SK-N-MC (cell line): ENCODE data around the gene TCF12.
A peak's percentile ranks its signal among the peaks of the same experiment; 100 is the strongest.
"Not testable (repeated sequence)": the region's sequence is repeated elsewhere in the genome, so short reads cannot be mapped to it uniquely, and the experiment has no call there.

Source experiments
- DNase-seq: peaks from one replicate; pipeline ENCODE4 v3.0.0-alpha.2; 2011; ENCODE audit warnings: low read depth, low spot score
- H3K27ac ChIP-seq: fragments of 200-600 bp; sonication (generic); 2 replicates; pipeline ENCODE4 v1.5.1; 2016; ENCODE audit warnings: mixed run types
- H3K36me3 ChIP-seq: fragments of 200-600 bp; sonication (generic); 2 replicates; pipeline ENCODE4 v1.6.1; 2017; ENCODE audit warnings: antibody characterized with exemption, low read length, mixed read lengths; ENCODE audit not compliant: insufficient read depth
- H3K4me3 ChIP-seq: fragments of 200-600 bp; sonication (generic); 2 replicates; pipeline ENCODE4 v1.5.1; 2016
- H3K9ac ChIP-seq: fragments of 200-600 bp; sonication (generic); 2 replicates; pipeline ENCODE4 v1.8.0; 2017; ENCODE audit warnings: mixed run types, mixed read lengths; ENCODE audit not compliant: insufficient read length
- H3K9me3 ChIP-seq: fragments of 200-600 bp; sonication (generic); 2 replicates; pipeline ENCODE4 v1.6.1; 2017; ENCODE audit warnings: low read depth, mild to moderate bottlenecking, antibody characterized with exemption, low read length, moderate library complexity, mixed read lengths
- EZH2 ChIP-seq: fragments of 200-600 bp; sonication (generic); IDR thresholded peaks from one replicate; pipeline ENCODE4 v1.6.1; 2017; ENCODE audit warnings: antibody characterized with exemption
- FOXP2 ChIP-seq: optimal IDR thresholded peaks from 2 replicates; pipeline ENCODE3; 2011; ENCODE audit warnings: mild to moderate bottlenecking, moderate library complexity; ENCODE audit not compliant: insufficient read depth; ENCODE audit errors: extremely low read length, control extremely low read depth
- POLR2AphosphoS5 ChIP-seq: IDR thresholded peaks from 2 replicates; pipeline ENCODE4 v1.6.1; 2012; ENCODE audit warnings: mild to moderate bottlenecking, low read depth, low read length, borderline replicate concordance

Gene TCF12

GRCh38 chr15:57160823-57161560, 242.5 kb downstream of the TCF12 start:
- Histone ChIP-seq H3K4me3 (no peak overlapping the region), H3K36me3 (no peaks in the 10 kb centered on the region; the same call in 1 of the 2 replicates), H3K27ac (peak overlapping the region; percentile 9; the same call in 1 of the 2 replicates), H3K9me3 (no peaks in the 10 kb centered on the region), H3K9ac (no peak overlapping the region)
- TF ChIP-seq POLR2AphosphoS5 (no peak), FOXP2 (no peak), EZH2 (no peak)
- no peak for DNase-seq

- H3K9ac ChIP-seq, H3K4me3 ChIP-seq, H3K9me3 ChIP-seq, H3K27ac ChIP-seq, H3K36me3 ChIP-seq, DNase-seq: not testable (repeated sequence)
Measured at GRCh38 chr15:57164251-57164650, 245.8 kb downstream of the TCF12 start.

GRCh38 chr15:57165992-57166391, 247.5 kb downstream of the TCF12 start:
- no peaks in the 10 kb centered on the region; the same call in 1 of the 2 replicates for H3K36me3 ChIP-seq
- no peaks in the 10 kb centered on the region for H3K9me3 ChIP-seq
- TF ChIP-seq POLR2AphosphoS5, result no peak
- TF ChIP-seq FOXP2, result no peak
- no peak for TF ChIP-seq EZH2
- no peak overlapping the region for H3K27ac ChIP-seq
- H3K4me3 ChIP-seq, result no peak overlapping the region
- H3K9ac ChIP-seq, result no peak overlapping the region
- no peak for DNase-seq

- no peak for DNase-seq
- Histone ChIP-seq H3K9me3 (no peaks in the 10 kb centered on the region), H3K36me3 (peaks cover 3% of the 10 kb centered on the region; the same call in 1 of the 2 replicates), H3K27ac (no peak overlapping the region), H3K4me3 (no peak overlapping the region), H3K9ac (no peak overlapping the region)
- TF ChIP-seq POLR2AphosphoS5 (no peak), FOXP2 (no peak), EZH2 (no peak)
Measured at GRCh38 chr15:57167821-57168395, 249.5 kb downstream of the TCF12 start.

- no peak for DNase-seq
- no peak overlapping the region for H3K4me3 ChIP-seq
- no peaks in the 10 kb centered on the region for H3K9me3 ChIP-seq
- no peak overlapping the region for H3K27ac ChIP-seq
- H3K36me3 ChIP-seq, result 0 out of 2 replicates have a peak, but pooled peaks cover 7% of the 10 kb centered on the region
- no peak overlapping the region for H3K9ac ChIP-seq
- TF ChIP-seq FOXP2 (no peak), POLR2AphosphoS5 (no peak), EZH2 (no peak)
Measured at GRCh38 chr15:57169643-57170042, 251.2 kb downstream of the TCF12 start.

- TF ChIP-seq POLR2AphosphoS5 (no peak), EZH2 (no peak)
- H3K9me3 ChIP-seq, result no peaks in the 10 kb centered on the region
- peak overlapping the region; percentile 48 for H3K9ac ChIP-seq
- peak overlapping the region; percentile 48 for H3K4me3 ChIP-seq
- H3K27ac ChIP-seq, result peak overlapping the region; percentile 89
- 0 out of 2 replicates have a peak, but pooled peaks cover 7% of the 10 kb centered on the region for H3K36me3 ChIP-seq
- peak; percentile 82 for DNase-seq
Measured at GRCh38 chr15:57171426-57171825, 253.0 kb downstream of the TCF12 start.

GRCh38 chr15:57172925-57173324, 254.5 kb downstream of the TCF12 start:
- no peaks in the 10 kb centered on the region for H3K9me3 ChIP-seq
- H3K4me3 ChIP-seq, result no peak overlapping the region
- no peak for TF ChIP-seq EZH2
- no peak for TF ChIP-seq FOXP2
- no peak for TF ChIP-seq POLR2AphosphoS5
- peak overlapping the region; percentile 26; the same call in 1 of the 2 replicates for H3K27ac ChIP-seq
- DNase-seq, result no peak
- H3K36me3 ChIP-seq, result 0 out of 2 replicates have a peak, but pooled peaks cover 7% of the 10 kb centered on the region
- H3K9ac ChIP-seq, result no peak overlapping the region

GRCh38 chr15:57183041-57183440, 264.6 kb downstream of the TCF12 start:
- Histone ChIP-seq H3K36me3 (peaks cover 21% of the 10 kb centered on the region), H3K9me3 (peaks cover 4% of the 10 kb centered on the region; the same call in 1 of the 2 replicates), H3K27ac (no peak overlapping the region), H3K9ac (no peak overlapping the region), H3K4me3 (no peak overlapping the region)
- no peak for DNase-seq
- TF ChIP-seq EZH2 (no peak), POLR2AphosphoS5 (no peak), FOXP2 (no peak)

GRCh38 chr15:57183614-57184344, 265.3 kb downstream of the TCF12 start:
- Histone ChIP-seq H3K27ac (peak overlapping the region; percentile 14; the same call in 1 of the 2 replicates), H3K9me3 (peaks cover 4% of the 10 kb centered on the region; the same call in 1 of the 2 replicates), H3K36me3 (peaks cover 21% of the 10 kb centered on the region), H3K4me3 (no peak overlapping the region), H3K9ac (no peak overlapping the region)
- TF ChIP-seq FOXP2 (no peak), POLR2AphosphoS5 (no peak), EZH2 (no peak)
- no peak for DNase-seq
